ENCODE results near the gene OR10A4. TPM values are rescaled to one million over a fixed set of nuclear protein-coding genes. Genes with fewer than 3 reads are reported as not detected.

Gene OR10A4
- total and polyA plus RNA-seq, 10 of the 15 experiments (the other 5 are each of a cell fraction or from before 2014, with no cell fraction given), result not detected

- Histone ChIP-seq H3K27me3 (replicated peaks in 1 of 2; ENCODE audit: control insufficient read depth in 2 of 2, insufficient read depth in 2 of 2, low read length in 1 of 2) (no peaks in the 10 kb centered on the region), H3K9ac (ENCODE audit: control insufficient read depth, insufficient read depth, low read length) (no peak overlapping the region), H4K20me1 (ENCODE audit: control insufficient read depth, insufficient read depth) (no peaks in the 10 kb centered on the region), H3K4me1 (ENCODE audit: control insufficient read depth, insufficient read depth, low read length) (no peaks in the 10 kb centered on the region), H3K36me3 (ENCODE audit: control insufficient read depth in 2 of 2, insufficient read depth in 2 of 2, low read length in 1 of 2) (no peaks in the 10 kb centered on the region), H3K4me3 (no peak overlapping the region), H3K4me2 (ENCODE audit: control insufficient read depth, insufficient read depth) (no peak overlapping the region), H3K27ac (ENCODE audit: control insufficient read depth, insufficient read depth) (no peak overlapping the region), H3K9me3 (replicated peaks; ENCODE audit: control insufficient read depth, insufficient read depth, low read length) (no peaks in the 10 kb centered on the region), H3K79me2 (ENCODE audit: control insufficient read depth, insufficient read depth, low read length) (no peaks in the 10 kb centered on the region), H2AFZ (ENCODE audit: control insufficient read depth, low read depth, low read length) (no peak overlapping the region)
- ChIA-PET CTCF (interaction anchor here (0.6 kb wide), 1 partner anchor 319 kb away, joined by 3 read pairs; no protein-coding TSS in a partner anchor), POLR2A (no interaction called here), SMC1A (ENCODE audit: uncharacterized antibody, unreplicated experiment) (no interaction called here), RAD21 (ENCODE audit: unreplicated experiment) (no interaction called here)
- intact Hi-C loops (cut with micrococcal nuclease; ENCODE audit: unreplicated experiment), result no loop called here
- in situ Hi-C loops (cut with MboI), result no loop called here
- no peak for TF ChIP-seq NFYB (IDR thresholded peaks at IDR 0.05; ENCODE audit: insufficient read depth, low read depth, low read length)
- TF ChIP-seq E4F1 (IDR thresholded peaks at IDR 0.05; ENCODE audit: borderline replicate concordance, partially characterized antibody), result no peak
- peak; percentile 21 for TF ChIP-seq MEF2B (IDR thresholded peaks at IDR 0.05; ENCODE audit: partially characterized antibody, poor library complexity, severe bottlenecking)
- 0 out of 2 replicates have a peak, but pooled peaks have one; percentile 21 for TF ChIP-seq JUNB (IDR thresholded peaks at IDR 0.05)
- no peak for TF ChIP-seq SUPT20H (IDR thresholded peaks at IDR 0.05; ENCODE audit: borderline replicate concordance, control insufficient read depth, low read depth, low read length)
- peak; percentile 54 for TF ChIP-seq RUNX3 (IDR thresholded peaks at IDR 0.05; ENCODE audit: low read length)
- BruUV-seq (replicated peaks), result no TSS peak
- ATAC-seq (peak; percentile 98), FAIRE-seq (no peak), DNase-seq (ENCODE audit: low read depth, low spot score) (peak; percentile 12)
Observed at GRCh38 chr11:6895010-6895409, 18.6 kb downstream of the OR10A4 start.
